GM21447 (cell line): ENCODE measurements around the gene STAMBP.
"Not testable (repeated sequence)": the region's sequence is repeated elsewhere in the genome, so short reads cannot be mapped to it uniquely, and the experiment has no call there.

Source experiments
- ATAC-seq: cut with Tn5 transposase; IDR thresholded peaks from one replicate; pipeline ENCODE4 v1.9.1; 2021; ENCODE audit not compliant: unreplicated experiment

STAMBP gene

DNA sequence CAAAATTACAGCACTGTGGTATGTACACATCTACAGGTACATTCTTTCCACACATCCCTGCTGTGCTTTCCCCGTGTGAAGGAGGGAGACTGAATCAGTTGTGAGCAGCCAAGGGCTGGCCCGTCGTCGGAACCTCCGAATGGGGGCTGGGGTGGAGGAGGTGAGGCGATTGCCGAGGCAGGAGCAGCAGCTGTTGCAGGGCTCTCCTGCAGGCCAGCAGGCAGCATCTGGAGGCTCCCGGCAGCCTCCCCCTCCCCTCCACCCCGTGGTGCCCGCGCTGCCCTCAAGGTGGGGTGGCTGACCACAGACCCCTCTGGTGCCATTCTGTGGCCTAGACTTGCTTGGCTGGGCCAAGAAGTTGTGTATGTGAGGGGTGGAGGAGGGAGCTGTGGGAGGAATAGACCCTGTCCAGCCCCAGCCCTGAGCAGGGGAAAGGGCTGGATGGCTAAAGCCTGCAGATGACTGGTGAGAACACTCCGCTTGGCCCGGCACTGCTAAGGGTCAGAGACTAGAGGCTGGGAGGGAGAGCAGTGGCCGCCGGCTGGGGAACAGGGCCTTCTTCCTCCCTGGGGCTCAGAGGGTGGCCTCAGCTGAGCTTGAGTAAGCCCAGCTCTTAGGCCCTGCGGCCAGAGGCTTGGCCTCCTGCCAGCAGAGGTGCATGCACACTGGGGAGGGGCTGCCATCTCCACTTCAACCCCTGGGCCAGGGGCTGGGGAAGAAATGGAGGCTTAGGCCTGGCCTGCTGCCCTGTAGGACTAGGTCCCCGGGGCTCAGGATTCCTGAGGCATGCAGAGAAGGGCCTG is 7.6 kb downstream of the STAMBP start:
- ATAC-seq, result no peak

DNA sequence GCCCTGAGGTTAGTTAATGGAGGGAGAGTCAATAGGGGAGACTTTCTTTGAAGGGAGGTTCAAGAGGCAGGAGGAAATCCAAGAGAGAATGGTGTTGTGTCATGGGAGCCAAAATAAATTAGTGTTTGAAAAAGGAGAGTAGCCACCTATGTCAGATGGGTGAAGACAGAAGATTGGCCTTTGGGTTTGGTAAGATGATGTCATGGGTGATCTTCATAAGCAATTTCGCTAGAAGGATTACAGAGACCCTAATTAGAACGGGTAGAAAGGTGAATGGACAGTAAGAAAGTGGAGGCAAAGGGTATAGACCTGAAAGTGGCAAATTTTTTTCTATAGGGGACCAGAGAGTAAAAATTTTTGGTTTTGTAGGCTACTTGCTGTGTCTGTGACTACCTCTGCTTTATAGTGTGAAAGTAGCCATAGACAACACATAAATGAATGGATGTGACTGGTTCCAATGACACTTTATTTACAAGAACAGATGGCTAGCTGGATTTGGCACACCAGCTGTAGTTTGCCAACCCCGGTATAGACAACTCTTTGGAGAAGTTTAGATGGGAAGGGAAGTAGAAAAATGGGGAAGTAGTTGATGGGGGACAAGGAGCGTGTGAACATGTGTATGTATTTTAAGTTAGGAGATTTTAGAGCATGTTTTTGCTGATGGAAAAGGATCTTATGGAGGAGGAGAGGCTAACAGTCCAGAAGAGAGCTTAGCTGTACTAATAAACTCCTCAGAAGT is 9.3 kb downstream of the STAMBP start:
- ATAC-seq, result no peak

- ATAC-seq, result no peak
Measured at GRCh38 chr2:73838889-73839534, 10.3 kb downstream of the STAMBP start.

DNA sequence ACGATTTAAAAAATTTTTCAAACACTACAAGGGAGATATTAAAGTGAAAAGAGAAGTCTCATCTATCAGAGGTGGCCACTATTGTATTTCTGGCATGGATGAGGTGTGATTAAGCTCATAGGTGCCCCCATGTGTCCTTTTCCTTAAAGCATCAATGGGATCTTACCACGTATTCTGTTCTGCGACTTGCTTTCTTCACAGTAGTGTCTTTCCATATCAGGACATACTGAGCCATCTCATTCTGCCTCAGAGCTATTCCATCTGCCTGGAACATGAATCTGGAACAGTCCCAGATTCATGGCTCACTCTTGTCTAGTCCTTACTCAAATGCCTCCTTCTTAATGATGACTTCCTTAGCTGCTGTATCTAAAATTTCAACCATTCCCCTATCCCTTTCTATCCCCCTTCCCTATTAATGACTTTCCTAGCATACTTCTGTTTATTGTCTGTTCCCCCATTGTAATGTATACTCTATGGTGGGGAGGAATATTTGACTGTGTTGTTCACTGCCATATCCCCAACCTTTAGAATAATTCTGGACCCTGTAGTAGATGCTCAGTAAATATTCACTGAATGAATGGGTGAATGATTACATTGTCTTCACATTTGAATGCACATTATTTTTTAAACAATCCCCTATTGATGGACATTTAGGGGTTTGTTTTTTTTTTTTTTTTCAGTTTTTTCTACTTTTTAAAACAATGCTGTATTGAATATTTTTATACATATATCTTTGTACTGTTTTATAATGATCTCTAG is 11.1 kb downstream of the STAMBP start:
- no peak for ATAC-seq

GRCh38 chr2:73841912-73842738 is 13.4 kb downstream of the STAMBP start:
- ATAC-seq, result no peak

DNA sequence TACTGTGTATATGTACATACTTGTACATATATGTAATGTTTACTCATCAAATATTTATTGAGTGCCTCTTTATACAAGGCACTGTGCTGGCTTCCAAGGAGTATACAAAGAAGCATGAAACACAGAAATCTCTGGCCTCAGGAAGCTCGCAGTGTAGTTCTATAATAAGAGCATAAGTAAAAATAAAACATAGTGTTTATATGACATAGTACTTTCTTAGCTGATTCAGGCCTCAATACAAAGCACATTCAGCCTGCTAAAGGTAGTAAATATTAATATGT is 13.9 kb downstream of the STAMBP start:
- no peak for ATAC-seq

DNA sequence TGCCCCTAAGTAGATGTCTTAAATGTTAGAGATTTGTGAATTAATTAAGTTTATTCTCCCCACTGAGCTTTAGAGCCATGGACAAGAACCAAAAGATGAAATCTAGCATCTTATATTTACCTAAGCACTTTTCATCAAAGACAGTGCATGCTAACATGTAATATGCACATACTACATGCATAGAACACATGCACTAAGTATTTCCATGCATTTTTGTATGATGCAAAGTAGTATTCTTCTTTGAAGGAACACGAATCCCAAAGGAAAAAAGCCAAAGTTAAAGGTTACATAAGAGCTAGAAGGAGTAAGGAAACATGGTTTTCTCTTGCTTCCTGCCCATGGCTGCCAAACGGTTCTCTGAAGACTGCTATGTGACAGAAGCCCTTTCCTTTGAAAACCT is 15.3 kb downstream of the STAMBP start:
- ATAC-seq, result no peak

- ATAC-seq, result no peak
Measured at GRCh38 chr2:73850009-73850408, 21.2 kb downstream of the STAMBP start.

- ATAC-seq, result no peak
Measured at GRCh38 chr2:73851274-73851673, 22.5 kb downstream of the STAMBP start.

DNA sequence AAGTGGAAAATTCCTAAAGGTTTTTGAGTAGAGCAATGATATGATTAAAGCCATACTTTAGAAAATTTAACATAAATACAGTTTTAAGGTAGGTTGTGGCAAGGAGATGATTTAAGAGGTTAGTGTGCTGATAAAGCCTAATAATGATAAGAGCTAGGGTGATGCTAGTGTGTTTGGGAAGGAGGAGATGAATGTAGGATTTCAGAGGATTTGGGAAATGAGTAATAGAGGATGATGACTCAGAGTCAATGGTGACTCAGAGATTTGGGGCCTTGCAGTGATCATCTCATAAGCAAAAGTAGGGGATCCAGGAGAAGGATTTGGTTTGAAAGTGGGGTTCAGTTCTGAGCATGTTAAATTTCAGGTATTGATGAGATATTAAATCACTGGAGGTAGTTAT is 23.3 kb downstream of the STAMBP start:
- ATAC-seq, result no peak

GRCh38 chr2:73855526-73855925 is 26.8 kb downstream of the STAMBP start:
- ATAC-seq, result no peak

DNA sequence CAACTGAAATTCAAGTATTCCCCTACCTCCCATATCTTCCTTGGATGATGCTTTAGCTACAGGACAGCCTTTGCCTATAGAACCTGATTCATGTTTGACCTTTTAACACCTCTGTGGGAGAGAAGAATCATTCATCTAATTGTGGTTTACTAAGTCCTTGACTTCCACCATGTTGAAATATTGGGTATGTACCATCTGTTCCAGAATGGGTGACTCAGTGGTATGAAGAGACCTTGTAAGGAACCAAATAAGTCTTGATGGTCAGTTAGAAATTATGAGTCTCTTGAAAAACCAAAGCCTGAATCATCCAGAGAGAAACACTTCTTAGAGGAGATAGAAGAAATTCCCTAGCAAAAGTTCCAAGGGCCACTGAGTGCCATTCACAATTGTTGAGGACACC is 27.5 kb downstream of the STAMBP start:
- ATAC-seq, result no peak

- ATAC-seq, result no peak
Measured at GRCh38 chr2:73859721-73860586, 31.2 kb downstream of the STAMBP start.

DNA sequence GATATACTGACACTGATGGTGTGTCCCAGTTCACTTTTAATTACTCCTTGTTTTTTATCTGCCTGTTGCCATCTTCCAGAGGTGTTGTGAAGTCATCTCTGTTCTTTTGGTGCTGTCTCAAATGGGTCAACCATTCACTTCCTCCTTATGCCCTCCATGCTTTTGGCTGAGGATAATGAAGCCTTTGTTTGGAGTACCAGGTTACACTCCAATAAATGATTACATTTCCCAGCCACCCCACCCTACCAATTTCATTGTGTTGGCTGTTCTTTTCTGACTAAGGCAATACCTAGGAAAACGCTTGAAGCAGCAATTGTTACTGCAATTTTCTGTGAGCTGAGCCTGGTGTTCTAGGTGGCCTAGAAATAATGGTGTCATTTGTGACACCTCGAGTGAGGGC is 34.2 kb downstream of the STAMBP start:
- ATAC-seq, result no peak

DNA sequence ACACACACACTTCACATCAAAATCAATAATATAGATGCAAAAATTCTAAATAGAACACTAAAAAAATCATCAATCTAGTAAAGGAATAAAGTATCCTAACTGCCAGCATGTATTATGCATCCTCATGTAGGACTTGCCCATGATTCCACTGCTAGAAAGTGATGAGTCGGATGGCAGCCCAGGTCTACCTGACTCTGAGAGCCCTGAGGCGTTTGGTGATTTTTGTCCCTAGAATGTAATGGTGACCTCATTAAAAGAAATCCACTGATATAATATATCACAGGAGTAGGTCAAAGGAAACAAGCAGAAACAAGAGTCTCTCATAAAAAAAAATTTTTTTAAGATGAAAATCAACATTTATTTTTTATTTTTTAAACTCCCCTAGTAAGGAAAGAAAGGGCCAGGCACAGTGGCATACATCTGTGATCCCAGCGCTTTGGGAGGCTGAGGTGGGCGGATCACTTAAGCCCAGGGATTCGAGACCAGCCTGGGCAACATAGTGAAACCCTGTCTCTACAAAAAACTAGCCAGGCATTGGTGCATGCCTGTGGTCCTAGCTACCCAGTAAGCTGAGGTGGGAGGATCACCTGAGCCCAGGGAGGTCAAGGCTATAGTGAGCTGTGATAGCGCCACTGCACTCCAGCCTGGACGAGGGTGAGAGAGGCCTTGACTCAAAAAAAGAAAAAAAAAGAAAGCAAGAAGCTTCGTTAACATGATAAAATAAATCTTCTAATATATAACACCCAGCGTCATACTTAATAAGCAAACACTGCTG is 39.6 kb downstream of the STAMBP start:
- no peak for ATAC-seq

- no peak for ATAC-seq
Measured at GRCh38 chr2:73870084-73870483, 41.3 kb downstream of the STAMBP start.

DNA sequence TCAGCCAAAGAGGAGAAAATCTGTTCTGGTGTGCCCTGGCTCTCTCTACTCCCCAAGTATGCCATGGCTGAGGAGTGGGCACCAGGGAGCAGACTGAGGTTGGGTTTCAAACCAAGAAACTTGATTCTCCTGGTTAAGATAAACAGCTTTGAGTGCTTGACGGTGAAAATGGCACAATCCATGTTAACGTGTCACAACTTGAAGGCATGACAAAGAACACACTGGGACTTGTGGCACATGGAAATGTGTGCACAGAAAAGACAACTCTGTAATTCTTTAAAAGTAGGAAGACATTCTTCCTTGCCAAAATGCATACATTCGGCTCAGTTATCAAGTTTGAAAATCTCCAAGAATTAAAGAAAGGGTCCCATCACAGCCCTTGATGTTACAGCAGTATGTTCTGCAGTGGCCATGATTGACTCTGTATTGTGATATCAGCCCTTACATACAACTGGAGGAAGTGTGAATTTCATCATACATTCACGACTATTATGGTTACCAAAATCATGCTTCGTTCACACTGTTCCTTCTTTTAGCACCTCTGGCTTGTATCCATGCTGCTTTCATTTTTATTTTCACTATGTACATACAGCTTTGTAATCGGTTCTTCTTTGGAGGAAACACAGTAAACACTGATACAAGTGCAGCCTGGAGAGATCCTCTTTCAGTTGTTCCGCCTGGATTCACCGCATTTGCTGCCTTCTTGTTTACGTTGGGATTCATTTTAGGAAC is 48.5 kb downstream of the STAMBP start:
- no peak for ATAC-seq

DNA sequence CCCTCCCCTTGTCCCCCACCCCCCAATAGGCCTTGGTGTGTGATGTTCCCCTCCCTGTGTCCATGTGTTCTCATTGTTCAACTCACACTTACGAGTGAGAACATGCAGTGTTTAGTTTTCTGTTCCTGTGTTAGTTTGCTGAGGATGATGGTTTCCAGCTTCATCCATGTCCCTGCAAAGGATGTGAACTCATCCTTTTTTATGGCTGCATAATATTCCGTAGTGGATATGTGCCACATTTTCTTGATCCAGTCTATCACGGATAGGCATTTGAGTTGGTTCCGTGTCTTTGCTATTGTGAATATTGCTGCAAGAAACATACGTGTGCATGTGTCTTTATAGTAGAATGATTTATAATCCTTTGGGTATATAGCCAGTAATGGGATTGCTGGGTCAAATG is 49.2 kb downstream of the STAMBP start:
- not testable (repeated sequence) for ATAC-seq
